ENCODE results near the gene PLEKHM3. TPM values are rescaled to one million over a fixed set of nuclear protein-coding genes. Genes with fewer than 3 reads are reported as not detected.

PLEKHM3 gene
- total RNA-seq, 2 donors from 2014 or later: 20.5 to 21.8 TPM

GRCh38 chr2:207883002-207883780 lies 142.1 kb downstream of the PLEKHM3 start:
- ATAC-seq (ENCODE audit: insufficient number of reproducible peaks, low FRiP score, low read depth): no peak
- H3K27ac ChIP-seq: no peak overlapping the region
- no peak for DNase-seq (ENCODE audit: low spot score)
- H3K9me3 ChIP-seq: no peaks in the 10 kb centered on the region
- H3K4me1 ChIP-seq (ENCODE audit: control insufficient read depth in 1 of 2, low read depth in 2 of 2): peaks cover 0 to 10% of the 10 kb centered on the region in 2 donors
- H3K36me3 ChIP-seq: no peaks in the 10 kb centered on the region
- no peak for TF ChIP-seq CTCF (IDR thresholded peaks at IDR 0.05)
- H3K4me3 ChIP-seq: no peak overlapping the region
- no peaks in the 10 kb centered on the region for H3K27me3 ChIP-seq (replicated peaks; ENCODE audit: insufficient read depth)

- no peak for ATAC-seq (ENCODE audit: insufficient number of reproducible peaks, low FRiP score, low read depth)
- no peaks in the 10 kb centered on the region for H3K27me3 ChIP-seq (replicated peaks; ENCODE audit: insufficient read depth)
- no peak for TF ChIP-seq CTCF (IDR thresholded peaks at IDR 0.05)
- no peak for DNase-seq (ENCODE audit: low spot score)
- H3K4me3 ChIP-seq: no peak overlapping the region
- peaks cover 0 to 10% of the 10 kb centered on the region in 2 donors for H3K4me1 ChIP-seq (ENCODE audit: control insufficient read depth in 1 of 2, low read depth in 2 of 2)
- no peaks in the 10 kb centered on the region for H3K36me3 ChIP-seq
- H3K9me3 ChIP-seq: no peaks in the 10 kb centered on the region
- no peak overlapping the region for H3K27ac ChIP-seq
Observed at GRCh38 chr2:207881902-207882301, 143.4 kb downstream of the PLEKHM3 start.

- H3K9me3 ChIP-seq: no peaks in the 10 kb centered on the region
- DNase-seq (ENCODE audit: low spot score) (no peak), ATAC-seq (ENCODE audit: insufficient number of reproducible peaks, low FRiP score, low read depth) (no peak)
- peaks cover 0 to 10% of the 10 kb centered on the region in 2 donors for H3K4me1 ChIP-seq (ENCODE audit: control insufficient read depth in 1 of 2, low read depth in 2 of 2)
- no peak overlapping the region for H3K27ac ChIP-seq
- no peaks in the 10 kb centered on the region for H3K27me3 ChIP-seq (replicated peaks; ENCODE audit: insufficient read depth)
- H3K4me3 ChIP-seq: no peak overlapping the region
- H3K36me3 ChIP-seq: no peaks in the 10 kb centered on the region
- TF ChIP-seq CTCF (IDR thresholded peaks at IDR 0.05): no peak
Observed at GRCh38 chr2:207879536-207879935, 145.8 kb downstream of the PLEKHM3 start.

- DNase-seq (ENCODE audit: low spot score): no peak
- Histone ChIP-seq H3K27me3 (replicated peaks; ENCODE audit: insufficient read depth) (no peaks in the 10 kb centered on the region), H3K4me1 (ENCODE audit: control insufficient read depth in 1 of 2, low read depth in 2 of 2) (peaks cover 0 to 10% of the 10 kb centered on the region in 2 donors), H3K27ac (no peak overlapping the region), H3K9me3 (no peaks in the 10 kb centered on the region), H3K4me3 (no peak overlapping the region), H3K36me3 (no peaks in the 10 kb centered on the region)
- TF ChIP-seq CTCF (IDR thresholded peaks at IDR 0.05): no peak
- no peak for ATAC-seq (ENCODE audit: insufficient number of reproducible peaks, low FRiP score, low read depth)
Observed at GRCh38 chr2:207876842-207877535, 148.3 kb downstream of the PLEKHM3 start.

- no peaks in the 10 kb centered on the region for H3K36me3 ChIP-seq
- no peak overlapping the region for H3K4me3 ChIP-seq
- DNase-seq (ENCODE audit: low spot score) (no peak), ATAC-seq (ENCODE audit: insufficient number of reproducible peaks, low FRiP score, low read depth) (no peak)
- H3K4me1 ChIP-seq (ENCODE audit: control insufficient read depth in 1 of 2, low read depth in 2 of 2): peaks cover 0 to 10% of the 10 kb centered on the region in 2 donors
- H3K27ac ChIP-seq: no peak overlapping the region
- H3K9me3 ChIP-seq: no peaks in the 10 kb centered on the region
- H3K27me3 ChIP-seq (replicated peaks; ENCODE audit: insufficient read depth): no peaks in the 10 kb centered on the region
- no peak for TF ChIP-seq CTCF (IDR thresholded peaks at IDR 0.05)
Observed at GRCh38 chr2:207875473-207876212, 149.7 kb downstream of the PLEKHM3 start.
